HepG2 (cell line): ENCODE results near the gene FOXN3. TPM values are rescaled to one million over a fixed set of nuclear protein-coding genes. Genes with fewer than 3 reads are reported as not detected.
A peak's percentile ranks its signal among the peaks of the same experiment; 100 is the strongest.

Source experiments
- ATAC-seq: fragments of 200-7000 bp; cut with Tn5 transposase; 3 replicates; pipeline ENCODE4 v1.9.1; 2020; ENCODE audit warnings: mild to moderate bottlenecking, moderate library complexity
- BruUV-seq: library from RNA; stranded (reverse); fragments of 400-500 nt; replicated peaks from 2 replicates; lab custom pipeline; 2021; lab: Mats Ljungman, UMichigan
- CTCF ChIA-PET: fragments of 300-600 bp; formaldehyde crosslinking; extraction: SDS; loops from one replicate; lab custom pipeline; 2021; ENCODE audit warnings: low total read pairs, inconsistent platforms, low intra/inter-chr PET ratio; lab: Yijun Ruan, JAX
- POLR2A ChIA-PET: fragments of 350-600 bp; sonication (Branson Sonifier 250); formaldehyde crosslinking; loops from one replicate; lab custom pipeline; 2020; ENCODE audit warnings: antibody characterized with exemption, inconsistent platforms; lab: Yijun Ruan, JAX
- DNase-seq: peaks from one replicate; pipeline ENCODE4 v3.0.0-alpha.2; 2015; ENCODE audit warnings: low spot score
- FAIRE-seq: peaks from 3 replicates; lab custom pipeline; 2011; peaks lifted over from hg19 to GRCh38; lab: Jason Lieb, UNC
- H2AFZ ChIP-seq: one replicate; pipeline ENCODE4 v1.6.1; 2011; ENCODE audit warnings: low read length, inconsistent platforms
- H3K27ac ChIP-seq: fragments of 300-600 bp; 3 replicates; pipeline ENCODE4 v1.8.0; 2011; ENCODE audit warnings: mixed run types, mild to moderate bottlenecking, mixed read lengths, low read length, inconsistent platforms; ENCODE audit not compliant: insufficient read depth; ENCODE audit errors: extremely low read length
- H3K27me3 ChIP-seq, 2 experiments: fragments of 200-600 bp in 1 of 2; 2 replicates in 1 of 2; 3 replicates in 1 of 2; pipeline versions ENCODE4 v1.6.0 to v1.8.0; 2011; ENCODE audit warnings: low read length in 2 of 2, mild to moderate bottlenecking in 2 of 2, moderate library complexity in 2 of 2, inconsistent platforms in 1 of 2; ENCODE audit not compliant: insufficient read depth in 2 of 2, control insufficient read depth in 1 of 2
- H3K36me3 ChIP-seq, 2 experiments: fragments of 200-600 bp in 1 of 2; replicated peaks in 1 of 2; 2 replicates in 1 of 2; 3 replicates in 1 of 2; pipeline versions ENCODE4 v1.5.1 to v1.8.0; 2011; ENCODE audit warnings: low read length in 2 of 2, inconsistent platforms in 1 of 2; ENCODE audit not compliant: insufficient read depth in 2 of 2, control insufficient read depth in 1 of 2
- H3K4me1 ChIP-seq: 2 replicates; pipeline ENCODE4 v1.5.1; 2012; ENCODE audit warnings: low read length, inconsistent platforms; ENCODE audit not compliant: insufficient read depth
- H3K4me2 ChIP-seq: 2 replicates; pipeline ENCODE4 v1.6.0; 2011; ENCODE audit warnings: low read depth, low read length, inconsistent platforms
- H3K4me3 ChIP-seq, 3 experiments: fragments of 200-600 bp in 1 of 3; sonication (generic), shearing (Covaris generic) in 1 of 3; replicated peaks in 1 of 3; 2 replicates each; pipeline ENCODE4 v1.5.1; 2011 to 2016; ENCODE audit warnings: low read length in 3 of 3, inconsistent platforms in 2 of 3, low read depth in 2 of 3, mild to moderate bottlenecking in 2 of 3, control low read depth in 1 of 3, mixed read lengths in 1 of 3; ENCODE audit not compliant: insufficient read depth in 1 of 3
- H3K79me2 ChIP-seq: one replicate; pipeline ENCODE4 v1.6.1; 2011; ENCODE audit warnings: low read length, inconsistent platforms; ENCODE audit not compliant: insufficient read depth
- H3K9ac ChIP-seq: 2 replicates; pipeline ENCODE4 v1.6.0; 2011; ENCODE audit warnings: mild to moderate bottlenecking, low read depth, low read length, inconsistent platforms; ENCODE audit not compliant: insufficient read depth
- H3K9me3 ChIP-seq: 2 replicates; pipeline ENCODE4 v1.5.1; 2012; ENCODE audit warnings: mild to moderate bottlenecking, low read length
- H4K20me1 ChIP-seq: 2 replicates; pipeline ENCODE4 v1.6.0; 2011; ENCODE audit warnings: inconsistent platforms, mild to moderate bottlenecking, low read length, moderate library complexity; ENCODE audit not compliant: insufficient read depth
- FOXK1 ChIP-seq: sonication (generic); formaldehyde crosslinking; IDR thresholded peaks from 2 replicates; pipeline ENCODE4 v1.4.0; 2020; ENCODE audit warnings: low read depth, missing genetic modification reagents, borderline replicate concordance
- KLF16 ChIP-seq, 2 experiments: sonication (generic) in 1 of 2; formaldehyde crosslinking in 1 of 2; IDR thresholded peaks; 2 replicates each; pipeline versions ENCODE4 v1.6.1 to v1.8.0; 2016 to 2023; ENCODE audit warnings: missing genetic modification reagents in 2 of 2, missing compliant biosample characterization in 1 of 2
- LRRFIP1 ChIP-seq: sonication (generic); formaldehyde crosslinking; conservative IDR thresholded peaks from 2 replicates; pipeline ENCODE4 v1.4.0; 2020; ENCODE audit warnings: missing genetic modification reagents
- POGK ChIP-seq: sonication (generic); formaldehyde crosslinking; conservative IDR thresholded peaks from 2 replicates; pipeline ENCODE4 v1.8.0; 2022; ENCODE audit warnings: mild to moderate bottlenecking, moderate library complexity, missing genetic modification reagents
- RBM22 ChIP-seq: fragments of 200-400 bp; formaldehyde crosslinking; optimal IDR thresholded peaks from 2 replicates; pipeline ENCODE3; 2017; ENCODE audit warnings: mild to moderate bottlenecking, low read length, moderate library complexity
- SKIL ChIP-seq: sonication (generic); formaldehyde crosslinking; IDR thresholded peaks from 2 replicates; pipeline ENCODE4 v1.8.0; 2022; ENCODE audit warnings: missing genetic modification reagents, mild to moderate bottlenecking, moderate library complexity, borderline replicate concordance
- SOX5 ChIP-seq: IDR thresholded peaks from 2 replicates; pipeline ENCODE4 v1.6.1; 2016; ENCODE audit warnings: borderline replicate concordance
- SUZ12 ChIP-seq: fragments of 150-350 bp; IDR thresholded peaks from 2 replicates; pipeline ENCODE4 v1.6.1; 2014; ENCODE audit warnings: low read depth, low read length
- ZBTB10 ChIP-seq: sonication (generic); formaldehyde crosslinking; IDR thresholded peaks from 2 replicates; pipeline ENCODE4 v1.4.0; 2020; ENCODE audit warnings: missing genetic modification reagents, borderline replicate concordance
- ZFP1 ChIP-seq: IDR thresholded peaks from 2 replicates; pipeline ENCODE4 v1.6.1; 2016
- ZNF121 ChIP-seq: sonication (generic); formaldehyde crosslinking; IDR thresholded peaks from 2 replicates; pipeline ENCODE4 v1.5.0; 2020; ENCODE audit warnings: mild to moderate bottlenecking, missing genetic modification reagents
- ZNF225 ChIP-seq: sonication (generic); formaldehyde crosslinking; IDR thresholded peaks from 2 replicates; pipeline ENCODE4 v1.4.0; 2020; ENCODE audit warnings: mild to moderate bottlenecking, missing genetic modification reagents
- ZNF430 ChIP-seq: sonication (generic); formaldehyde crosslinking; IDR thresholded peaks from 2 replicates; pipeline ENCODE4 v1.9.0; 2021; ENCODE audit warnings: mild to moderate bottlenecking, missing genetic modification reagents
- ZNF501 ChIP-seq: sonication (generic); formaldehyde crosslinking; IDR thresholded peaks from 2 replicates; pipeline ENCODE4 v1.5.1; 2020; ENCODE audit warnings: mild to moderate bottlenecking, moderate library complexity, missing genetic modification reagents
- WGBS: methylation state at CpG from one replicate; pipeline ENCODE4 v1.1.6; 2017; ENCODE audit warnings: low lambda C conversion rate; 5-methylcytosine and 5-hydroxymethylcytosine counted together
- in situ Hi-C: cut with HindIII; loops from 2 replicates; pipeline ENCODE4 v1.10.0; 2017; ENCODE audit warnings: low pct_unique_long_range_greater_than_20kb; ENCODE audit not compliant: extremely low pct_ligation_motif_present
- intact Hi-C: fragments of 100-400 bp; cut with micrococcal nuclease; formaldehyde crosslinking; loops from one replicate; pipeline ENCODE4 v1.10.0; 2022; ENCODE audit not compliant: unreplicated experiment
- polyA plus RNA-seq, 8 experiments: library from polyadenylated mRNA; depleted of rRNA in 3 of 8; stranded (reverse) in 7 of 8; unstranded in 1 of 8; fragments of >200 nt; fragmentation: Illumina TruSeq in 4 of 8; extraction: Trizol in 4 of 8; gene quantifications; 2 replicates each; pipeline versions ENCODE4 v1.2.1 to v1.2.3, GENCODE V29; 2011 to 2016; ENCODE audit warnings: low read depth in 4 of 8, missing spikeins in 1 of 8, mixed read lengths in 1 of 8; ENCODE audit not compliant: insufficient read depth in 1 of 8
- total RNA-seq, 5 experiments: library from RNA; depleted of rRNA; stranded (reverse); fragments of >200 nt; fragmentation: Illumina TruSeq; extraction: Trizol; gene quantifications; 2 replicates each; pipeline ENCODE4 v1.2.3, GENCODE V29; 2016; ENCODE audit warnings: low read depth in 1 of 5

FOXN3 gene
- total and polyA plus RNA-seq, 2 of the 13 experiments (the other 11 are each of a cell fraction or from before 2014, with no cell fraction given), result 32.4 to 70.2 TPM

GRCh38 chr14:89350152-89350551 lies 66.9 kb downstream of the FOXN3 start:
- ATAC-seq (no peak), FAIRE-seq (no peak), DNase-seq (no peak)
- no peaks in the 10 kb centered on the region for H3K9me3 ChIP-seq
- no peaks in the 10 kb centered on the region for H3K27me3 ChIP-seq
- ChIA-PET POLR2A (no interaction called here), CTCF (no interaction called here)
- H3K79me2 ChIP-seq, result peaks cover 52% of the 10 kb centered on the region
- H3K4me3 ChIP-seq, result no peak overlapping the region
- H4K20me1 ChIP-seq, result no peaks in the 10 kb centered on the region
- WGBS, result 98% methylated on average over 8 of the region's 8 CpGs
- H3K36me3 ChIP-seq, result peaks cover 20 to 44% of the 10 kb centered on the region in 2 experiments
- no peak overlapping the region for H2AFZ ChIP-seq
- peaks cover 61% of the 10 kb centered on the region for H3K4me1 ChIP-seq
- H3K4me2 ChIP-seq, result no peak overlapping the region
- TSS peak; percentile 23 for BruUV-seq
- peak overlapping the region; percentile 89 for H3K27ac ChIP-seq
- peak overlapping the region; percentile 18; the same call in 1 of the 2 replicates for H3K9ac ChIP-seq
- in situ Hi-C loops, result no loop called here
- intact Hi-C loops, result loop anchor here (2.0 to 10.0 kb wide), 3 partner anchors 41 to 135 kb away; partner anchors contain the start of gene FOXN3
- TF ChIP-seq ZBTB10 (CRISPR knock-in tag) (no peak), SOX5 (no peak), ZFP1 (CRISPR knock-in tag) (no peak), FOXK1 (CRISPR knock-in tag) (no peak), ZNF121 (CRISPR knock-in tag) (no peak), SUZ12 (no peak), SKIL (CRISPR knock-in tag) (no peak), ZNF225 (CRISPR knock-in tag) (no peak), RBM22 (no peak), KLF16 (CRISPR knock-in tag; IDR thresholded peaks at IDR 0.05) (no peak), ZNF430 (CRISPR knock-in tag) (no peak), LRRFIP1 (CRISPR knock-in tag) (no peak), POGK (CRISPR knock-in tag) (no peak), ZNF501 (no peak)
